ENCODE measurements around the gene UBE2L3.

DNA sequence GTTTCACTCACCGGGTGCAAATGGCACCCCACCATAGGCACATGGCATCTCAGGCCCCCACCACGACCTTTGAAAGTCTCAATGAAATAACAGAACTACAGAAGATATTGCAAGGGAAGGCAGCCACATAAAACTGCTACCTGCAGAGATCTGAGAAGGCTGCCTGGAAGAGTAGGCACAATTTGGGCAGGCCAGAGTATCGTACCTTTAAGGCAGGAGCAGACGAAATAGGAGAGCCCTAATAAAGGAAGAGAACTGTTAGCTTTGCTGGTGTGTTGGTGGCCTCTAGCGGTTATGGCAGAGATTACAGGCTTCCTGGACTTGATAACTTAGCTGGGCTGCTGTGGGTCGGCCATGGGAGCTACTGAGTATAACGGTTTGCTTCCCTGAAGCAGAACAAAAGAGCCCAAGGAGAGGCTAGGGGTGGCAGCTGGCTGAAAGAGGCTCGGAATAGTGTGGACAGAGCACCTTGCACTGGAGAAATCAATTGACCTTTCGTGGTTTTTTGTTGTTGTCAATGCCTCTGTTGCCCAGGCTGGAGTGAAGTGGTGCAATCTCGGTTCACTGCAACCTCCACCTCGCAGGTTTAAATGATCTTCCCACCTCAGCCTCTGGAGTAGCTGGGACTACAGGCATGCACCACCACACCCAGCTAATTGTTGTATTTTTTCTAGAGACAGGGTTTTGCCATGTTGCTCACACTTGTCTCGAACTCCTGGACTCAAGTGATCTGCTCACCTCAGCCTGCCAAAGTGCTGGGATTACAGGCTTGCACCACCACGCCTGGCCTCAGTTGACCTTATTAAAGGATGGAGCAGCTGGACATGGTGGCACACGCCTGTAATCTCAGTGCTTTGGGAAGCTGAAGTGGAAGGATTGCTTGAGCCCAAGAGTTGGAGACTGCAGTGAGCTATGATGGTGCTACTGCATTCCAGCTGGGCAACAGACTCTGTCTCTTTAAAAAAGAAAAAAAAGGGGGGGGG lies 79.4 kb downstream of the UBE2L3 start:
- TF ChIP-seq CTCF (IDR thresholded peaks at IDR 0.05; ENCODE audit: borderline replicate concordance, extremely low read depth, low read length, poor library complexity, severe bottlenecking) (peak; percentile 96), EZH2 (IDR thresholded peaks at IDR 0.05; ENCODE audit: borderline replicate concordance, low read depth, low read length, severe bottlenecking) (no peak)
